Measurements from ENCODE around the gene SYT8.

Gene SYT8

DNA sequence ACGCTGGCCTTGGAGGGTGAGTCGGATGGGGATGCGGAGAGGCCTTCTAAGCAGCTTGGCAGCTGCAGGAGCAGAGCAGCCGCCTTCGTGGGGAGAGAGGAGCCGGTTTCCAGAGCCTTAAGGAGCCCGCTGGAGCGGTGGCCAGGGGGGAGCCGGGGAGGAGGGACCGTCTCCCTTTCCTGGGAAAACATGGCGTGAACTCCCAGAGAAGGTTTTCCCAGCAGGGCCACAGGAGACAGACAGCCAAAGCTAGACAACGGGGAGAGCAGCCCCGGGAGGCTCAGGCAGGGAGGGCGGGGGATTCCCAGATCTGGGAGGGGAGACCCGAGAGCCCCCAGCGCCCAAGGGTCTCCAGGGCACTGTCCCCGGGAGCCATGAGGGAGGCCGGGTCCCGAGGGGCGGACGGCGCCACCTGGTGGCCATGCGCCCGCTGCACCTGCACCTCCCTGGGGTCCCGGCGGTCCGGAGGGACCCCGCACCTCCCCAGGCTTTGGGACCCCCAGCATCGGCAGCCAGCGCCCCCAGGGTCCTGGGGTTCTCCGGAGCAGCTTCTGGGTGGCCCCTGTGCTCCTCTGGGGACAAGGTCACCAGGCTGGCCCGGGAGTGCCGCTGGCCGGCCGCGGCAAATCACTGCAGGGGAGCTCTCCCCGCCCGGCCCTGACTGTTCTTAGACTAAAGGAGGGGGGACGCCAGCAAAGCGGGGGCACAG, 2.4 kb upstream of the SYT8 start:
- DNase-seq (ENCODE audit: low read depth): no peak

DNA sequence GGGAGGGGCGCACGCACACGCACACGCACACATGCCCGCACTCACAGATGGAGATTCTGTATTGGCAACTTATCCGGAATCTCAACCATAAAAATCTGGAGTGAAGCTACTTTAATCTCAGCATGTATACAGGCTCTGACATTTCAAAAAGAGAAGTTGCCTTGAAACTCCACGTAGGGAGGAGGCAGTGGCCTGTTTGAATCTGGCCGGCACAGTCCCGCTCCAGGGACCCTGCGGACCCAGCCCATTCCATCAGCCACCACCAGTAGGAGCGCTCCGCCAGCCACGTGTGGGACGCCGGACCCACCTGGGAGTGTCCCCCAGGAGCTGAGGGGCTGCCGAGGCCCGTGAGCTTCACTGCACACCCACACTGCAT, 1.9 kb upstream of the SYT8 start:
- no peak for DNase-seq (ENCODE audit: low read depth)

DNA sequence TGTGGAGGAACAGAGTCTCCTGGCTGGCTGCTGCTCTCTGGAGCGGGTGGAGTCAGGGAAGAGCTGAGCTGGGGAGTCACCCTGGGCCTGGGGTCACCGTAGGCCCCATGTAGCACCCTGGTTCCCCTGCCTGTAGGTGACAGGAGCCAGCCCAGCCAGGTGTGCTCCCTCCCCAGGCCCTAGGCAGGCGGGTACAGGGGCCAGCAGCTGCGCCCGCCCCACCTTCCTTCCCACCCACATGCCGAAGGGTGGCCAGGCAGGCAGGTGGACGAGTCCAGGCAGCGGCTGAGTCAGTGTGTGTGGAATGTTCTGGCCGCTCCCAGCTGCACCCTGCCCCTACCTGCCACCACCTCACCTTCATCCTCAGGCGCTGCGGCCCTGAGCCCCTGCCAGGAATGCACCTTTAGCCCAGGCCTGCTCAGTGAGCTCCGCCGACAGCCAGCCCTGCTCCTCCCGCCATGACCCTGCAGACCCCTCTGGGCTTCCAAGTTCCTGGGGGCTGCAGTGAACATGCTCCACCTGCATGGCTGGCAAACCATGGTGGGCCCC, 654 bp upstream of the SYT8 start:
- DNase-seq (ENCODE audit: low read depth): no peak

DNA sequence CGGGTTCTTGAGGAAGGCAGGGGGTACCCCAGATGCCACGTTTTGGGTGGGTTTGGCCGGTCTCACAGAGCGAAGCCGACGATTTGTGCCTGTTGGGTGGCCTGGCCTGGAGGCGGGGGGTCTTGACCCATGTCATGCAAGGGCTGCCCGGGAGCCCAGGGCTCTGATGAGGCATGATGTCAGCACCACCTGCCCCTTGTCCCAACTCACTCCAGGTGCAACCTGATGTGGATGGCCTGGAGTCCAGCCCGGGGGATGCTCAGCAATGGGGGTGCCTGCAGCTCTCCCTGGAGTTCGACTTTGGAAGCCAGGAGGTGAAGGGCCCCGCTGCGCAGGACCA, 851 bp downstream of the SYT8 start:
- no peak for DNase-seq (ENCODE audit: low read depth)

DNA sequence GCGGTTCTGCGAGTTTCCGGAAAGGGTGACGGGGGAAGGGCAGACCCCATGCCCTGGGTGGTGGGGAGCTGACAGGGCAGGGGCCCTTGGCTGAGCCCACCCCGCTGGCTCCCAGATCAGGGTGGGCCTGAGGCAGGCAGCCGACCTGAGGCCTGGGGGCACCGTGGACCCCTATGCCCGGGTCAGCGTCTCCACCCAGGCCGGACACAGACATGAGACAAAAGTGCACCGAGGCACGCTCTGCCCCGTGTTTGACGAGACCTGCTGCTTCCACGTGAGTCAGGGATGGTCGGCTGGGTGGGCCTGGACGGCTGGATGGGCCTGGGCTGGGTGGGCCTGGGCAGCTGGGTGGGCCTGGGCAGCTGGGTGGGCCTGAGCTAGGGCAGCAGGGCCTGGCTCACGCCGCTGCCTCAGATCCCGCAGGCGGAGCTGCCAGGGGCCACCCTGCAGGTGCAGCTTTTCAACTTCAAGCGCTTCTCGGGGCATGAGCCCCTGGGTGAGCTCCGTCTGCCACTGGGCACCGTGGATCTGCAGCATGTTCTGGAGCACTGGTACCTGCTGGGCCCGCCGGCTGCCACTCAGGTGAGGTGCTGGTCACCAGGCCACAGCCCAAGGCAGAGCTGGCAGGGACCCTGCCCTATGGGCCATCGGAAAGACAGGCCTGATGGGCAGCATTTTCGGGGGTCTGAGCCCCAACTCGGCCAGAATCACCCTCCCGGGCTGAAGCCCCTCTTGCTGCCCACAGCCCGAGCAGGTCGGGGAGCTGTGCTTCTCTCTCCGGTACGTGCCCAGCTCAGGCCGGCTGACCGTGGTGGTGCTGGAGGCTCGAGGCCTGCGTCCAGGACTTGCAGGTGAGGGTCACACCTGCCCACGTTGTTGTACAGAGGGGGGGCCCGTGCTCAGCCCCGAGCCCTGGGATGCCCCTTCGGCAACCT, 1.5 kb downstream of the SYT8 start:
- DNase-seq (ENCODE audit: low read depth): no peak

DNA sequence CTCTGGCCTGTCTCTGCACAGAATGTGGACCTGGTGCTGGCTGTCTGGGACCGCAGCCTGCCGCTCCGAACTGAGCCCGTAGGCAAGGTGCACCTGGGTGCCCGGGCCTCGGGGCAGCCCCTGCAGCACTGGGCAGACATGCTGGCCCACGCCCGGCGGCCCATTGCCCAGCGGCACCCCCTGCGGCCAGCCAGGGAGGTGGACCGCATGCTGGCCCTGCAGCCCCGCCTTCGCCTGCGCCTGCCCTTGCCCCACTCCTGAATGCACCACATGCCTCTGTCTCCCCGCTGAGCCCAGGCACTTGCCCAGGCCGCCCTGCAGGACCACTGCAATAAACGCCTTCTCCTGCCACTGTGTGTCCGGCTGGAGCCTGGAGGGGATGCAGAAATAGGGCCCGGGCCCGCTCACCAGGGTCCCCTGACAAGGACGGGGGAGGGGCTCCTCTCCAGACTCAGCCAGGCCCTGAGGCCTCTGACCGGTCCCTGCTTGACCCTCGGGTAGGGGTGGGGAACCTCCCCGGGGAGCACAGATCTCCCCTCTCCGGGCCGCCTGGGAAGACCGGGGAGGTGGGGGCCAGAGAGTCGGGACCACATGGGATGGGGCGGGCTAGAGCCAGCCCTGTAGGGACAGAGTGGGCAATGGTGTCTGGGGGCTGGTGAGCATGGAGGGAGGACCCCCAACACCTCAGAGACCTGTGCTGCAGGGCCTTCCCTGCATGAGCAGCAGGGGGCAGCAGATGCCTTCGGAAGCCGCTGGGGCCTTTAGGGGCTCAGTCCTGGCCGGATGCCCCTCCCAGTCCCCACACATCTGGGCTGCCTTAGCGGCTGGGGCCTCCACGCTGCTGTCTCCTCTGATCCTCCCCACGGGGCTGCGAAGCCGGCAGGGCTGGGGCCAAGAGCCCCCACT, 2.6 kb downstream of the SYT8 start:
- no peak for DNase-seq (ENCODE audit: low read depth)

DNA sequence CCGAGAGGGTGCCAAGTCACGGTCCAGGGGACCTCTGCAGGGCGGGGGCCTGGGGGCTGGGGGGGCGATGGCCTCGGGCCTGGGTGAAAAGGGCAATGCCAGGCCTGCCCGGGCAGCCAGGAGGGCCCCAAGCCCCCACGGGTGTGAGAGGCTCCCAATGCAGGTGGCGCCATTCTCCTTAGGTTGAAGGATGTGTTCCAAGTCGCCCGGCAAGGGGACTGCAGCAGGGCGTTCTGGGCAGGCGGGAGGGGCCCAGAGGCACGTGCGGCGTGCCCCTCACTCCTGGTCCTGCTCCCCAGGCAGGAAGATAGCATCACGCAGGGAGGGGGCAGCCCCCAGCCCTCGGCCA, 3.3 kb downstream of the SYT8 start:
- DNase-seq (ENCODE audit: low read depth): no peak

DNA sequence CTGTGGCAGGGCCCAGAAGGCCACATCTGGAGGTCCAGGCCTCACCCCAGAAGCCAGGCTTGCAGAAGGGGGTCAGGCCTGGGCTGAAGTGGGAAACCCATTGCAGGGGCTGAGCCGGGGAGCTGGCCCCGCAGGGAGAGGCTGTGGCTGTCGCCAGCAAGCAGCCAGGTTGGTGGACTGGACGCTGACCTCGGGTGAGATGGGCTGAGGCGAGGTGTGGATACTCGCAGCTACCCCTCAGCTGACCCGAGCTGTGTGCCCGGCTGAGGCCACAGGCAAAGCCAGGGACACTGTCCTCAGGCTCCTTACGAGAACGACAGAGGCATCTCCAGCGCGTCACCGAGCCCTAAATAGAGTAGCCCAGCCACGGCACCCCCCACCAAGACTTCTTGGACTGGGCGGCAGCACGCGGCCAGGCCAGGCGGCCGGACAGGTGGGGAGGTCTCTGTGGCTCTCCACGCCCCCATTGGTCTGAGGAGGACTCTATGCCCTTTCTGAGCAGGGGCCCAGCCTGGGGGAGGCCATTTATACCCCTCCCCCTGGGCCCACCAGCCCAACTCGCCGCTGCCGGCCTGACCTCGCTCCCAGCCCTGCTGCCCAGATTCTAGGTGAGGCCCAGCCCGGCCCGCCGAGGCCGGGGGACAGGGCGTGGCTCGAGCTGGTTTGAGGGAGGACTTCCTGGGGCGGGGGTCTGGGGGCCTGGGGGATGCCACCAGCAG, 3.8 kb downstream of the SYT8 start, which contains the start of gene TNNI2:
Gene TNNI2 (plus strand): TSS at position 556 of the 719 bp plus-strand sequence. CDS start 716 bp downstream, outside the sequence.
- DNase-seq (ENCODE audit: low read depth): no peak

DNA sequence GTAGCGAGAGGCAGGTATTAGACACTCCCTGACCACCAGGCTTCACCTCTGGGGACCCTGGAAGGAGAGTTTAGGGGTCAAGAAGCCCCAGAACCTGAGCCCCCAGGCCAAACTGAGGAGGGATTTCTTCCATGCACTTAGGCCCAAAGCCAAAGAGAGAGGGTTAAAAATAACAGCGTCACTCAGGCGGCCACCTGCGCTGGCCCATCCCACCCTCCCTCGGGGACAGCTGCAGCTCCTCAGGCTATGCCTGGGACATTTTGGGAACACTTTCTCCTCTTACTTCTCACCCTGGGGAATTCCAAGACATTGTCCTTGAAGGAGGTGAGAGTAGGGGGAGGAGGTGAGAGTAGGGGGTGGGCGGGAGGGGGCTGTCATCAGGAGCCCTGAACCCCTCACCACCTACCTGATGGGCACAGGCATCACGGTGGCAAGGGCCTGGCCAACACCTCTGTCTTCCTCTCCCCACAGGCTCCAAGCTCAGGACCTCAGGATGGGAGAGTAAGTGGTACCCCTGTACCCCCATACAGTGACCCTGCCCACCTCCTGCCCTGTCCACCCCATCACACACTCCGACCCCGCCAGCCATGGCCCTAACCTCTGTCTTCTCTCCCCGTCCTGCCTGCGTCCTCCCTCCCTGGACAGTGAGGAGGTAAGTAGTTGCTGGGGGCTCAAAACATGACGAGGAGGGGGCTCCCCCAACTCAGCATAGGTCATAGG, 4.6 kb downstream of the SYT8 start:
- DNase-seq (ENCODE audit: low read depth): no peak

DNA sequence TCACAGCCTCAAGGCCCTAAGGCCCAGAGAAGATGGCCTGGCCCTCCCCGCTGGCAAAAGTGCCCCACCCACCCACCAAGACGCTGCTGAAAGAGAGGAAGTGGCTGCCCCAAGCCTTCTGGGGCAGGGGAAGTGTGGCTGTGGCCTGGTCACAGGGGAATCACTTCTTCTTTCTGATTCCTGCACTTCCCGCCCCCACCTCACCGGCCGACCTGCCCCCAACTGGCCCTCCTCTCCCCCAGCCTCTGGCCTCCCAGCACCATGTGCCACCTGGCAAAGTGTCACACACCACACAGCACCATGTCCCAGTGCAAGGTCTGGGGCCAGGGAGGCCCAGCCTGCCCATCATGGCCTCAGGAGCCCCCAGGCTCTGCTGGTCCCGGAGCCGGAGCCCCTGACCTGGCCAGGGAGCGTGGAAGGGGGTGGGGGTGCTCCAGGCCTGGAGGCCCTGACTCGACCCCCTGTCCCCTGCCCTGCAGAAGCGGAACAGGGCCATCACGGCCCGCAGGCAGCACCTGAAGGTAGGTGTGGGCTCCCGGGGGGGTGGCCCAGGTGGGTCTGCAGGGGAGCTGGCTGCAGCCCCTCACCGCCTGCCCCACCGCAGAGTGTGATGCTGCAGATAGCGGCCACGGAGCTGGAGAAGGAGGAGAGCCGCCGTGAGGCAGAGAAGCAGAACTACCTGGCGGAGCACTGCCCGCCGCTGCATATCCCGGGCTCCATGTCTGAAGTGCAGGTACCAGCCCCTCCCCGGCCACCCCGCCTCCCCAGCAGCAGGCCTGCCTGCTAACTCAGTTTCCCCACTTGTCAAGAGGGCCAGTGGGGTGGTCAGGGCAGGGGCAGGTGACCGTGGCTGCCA, 5.4 kb downstream of the SYT8 start:
- no peak for DNase-seq (ENCODE audit: low read depth)

DNA sequence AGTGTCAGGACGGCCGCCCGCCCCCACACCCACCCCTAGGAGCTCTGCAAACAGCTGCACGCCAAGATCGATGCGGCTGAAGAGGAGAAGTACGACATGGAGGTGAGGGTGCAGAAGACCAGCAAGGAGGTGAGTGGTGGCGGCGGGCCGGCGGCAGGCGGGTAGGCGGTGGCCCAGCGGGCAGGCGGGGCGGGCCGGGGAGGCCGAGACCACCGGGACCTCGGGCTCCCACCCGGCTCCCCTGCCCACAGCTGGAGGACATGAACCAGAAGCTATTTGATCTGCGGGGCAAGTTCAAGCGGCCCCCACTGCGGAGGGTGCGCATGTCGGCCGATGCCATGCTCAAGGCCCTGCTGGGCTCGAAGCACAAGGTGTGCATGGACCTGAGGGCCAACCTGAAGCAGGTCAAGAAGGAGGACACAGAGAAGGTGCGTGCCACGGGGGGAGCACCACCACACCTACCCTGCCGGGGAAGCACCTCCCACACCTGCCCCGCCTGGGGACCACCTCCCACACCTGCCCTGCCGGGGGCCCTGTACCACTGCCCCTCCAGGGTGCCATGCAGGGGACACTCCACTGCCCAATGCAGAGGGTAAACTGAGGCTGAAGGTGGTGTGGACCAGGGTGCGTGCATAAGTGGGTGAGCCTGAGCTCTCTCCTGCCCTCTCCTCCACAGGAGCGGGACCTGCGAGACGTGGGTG, 6.1 kb downstream of the SYT8 start:
- no peak for DNase-seq (ENCODE audit: low read depth)

DNA sequence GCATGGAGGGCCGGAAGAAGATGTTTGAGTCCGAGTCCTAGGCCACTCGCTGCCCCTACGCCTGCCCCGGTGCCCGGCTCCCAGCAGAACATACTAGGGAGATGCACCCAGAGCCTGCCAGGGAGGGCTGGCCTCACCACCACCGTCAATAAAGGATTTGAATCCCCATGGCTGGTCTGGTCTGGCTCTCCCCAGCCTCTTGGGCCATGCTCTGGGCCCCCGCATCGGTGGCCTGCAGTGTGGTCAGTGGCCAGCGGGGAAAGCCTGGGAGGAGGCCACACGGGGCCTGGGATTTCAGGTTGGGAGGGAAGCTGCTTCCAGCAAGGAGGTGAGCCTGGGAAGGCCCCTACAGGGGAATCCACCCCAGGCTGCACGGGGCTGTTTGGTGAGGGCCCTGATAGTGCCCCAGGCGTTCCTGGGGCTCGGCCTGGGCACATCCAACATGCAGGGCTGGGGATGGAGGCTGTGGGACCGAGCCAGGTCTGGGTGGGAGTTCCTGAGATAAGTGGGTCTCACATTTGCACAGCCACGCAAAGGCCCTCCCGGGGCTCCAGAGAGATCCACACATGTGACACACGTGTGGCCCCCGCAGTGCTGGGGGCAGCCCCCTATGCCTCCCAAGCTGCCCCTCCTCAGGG, 6.8 kb downstream of the SYT8 start:
- DNase-seq (ENCODE audit: low read depth): no peak

DNA sequence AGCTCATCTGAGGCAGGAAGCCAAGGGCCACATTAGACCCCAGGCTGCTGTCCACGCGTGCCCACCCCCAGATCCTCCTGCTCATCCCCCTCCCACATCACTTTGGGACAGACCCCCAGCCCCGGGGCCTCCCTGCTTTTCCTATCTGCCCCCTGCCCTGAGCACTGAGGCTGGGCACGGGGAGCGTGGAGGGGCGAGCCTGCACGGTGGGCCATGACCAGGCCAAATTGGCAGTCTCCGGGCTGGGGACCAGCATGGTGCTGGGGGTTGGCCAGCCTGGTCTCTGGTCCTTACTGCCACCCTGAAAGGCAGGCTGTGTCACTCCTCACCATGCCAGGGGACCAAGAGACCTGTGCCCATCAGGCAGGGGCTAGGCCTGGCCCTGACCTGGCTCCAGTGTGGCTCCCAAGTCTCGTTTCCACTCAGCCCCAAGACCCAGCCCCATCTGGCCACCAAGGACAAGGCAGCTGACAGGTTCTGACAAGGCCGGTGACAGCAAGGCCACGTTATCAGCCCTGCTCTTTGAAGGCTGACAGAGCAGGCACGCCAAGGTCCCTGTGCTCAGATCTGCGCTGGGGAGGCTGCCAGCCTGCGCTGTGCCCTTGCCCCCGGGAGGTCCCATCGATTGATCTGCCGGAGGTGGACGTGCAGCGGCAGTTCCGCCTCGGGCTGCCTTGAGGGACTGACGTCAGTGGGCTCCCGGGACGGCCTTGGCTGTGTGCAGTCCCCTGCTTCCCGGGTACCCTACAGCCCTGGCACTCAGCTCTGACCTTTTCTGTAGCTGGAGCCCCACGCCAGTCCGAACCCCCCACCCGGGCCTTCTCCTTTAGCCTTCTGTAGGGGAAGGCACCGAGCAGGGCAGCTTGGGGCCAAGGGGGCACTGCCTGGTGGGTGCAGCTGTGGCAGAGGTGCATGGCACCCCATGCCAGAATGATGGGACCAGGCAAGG, 7.6 kb downstream of the SYT8 start:
- no peak for DNase-seq (ENCODE audit: low read depth)

DNA sequence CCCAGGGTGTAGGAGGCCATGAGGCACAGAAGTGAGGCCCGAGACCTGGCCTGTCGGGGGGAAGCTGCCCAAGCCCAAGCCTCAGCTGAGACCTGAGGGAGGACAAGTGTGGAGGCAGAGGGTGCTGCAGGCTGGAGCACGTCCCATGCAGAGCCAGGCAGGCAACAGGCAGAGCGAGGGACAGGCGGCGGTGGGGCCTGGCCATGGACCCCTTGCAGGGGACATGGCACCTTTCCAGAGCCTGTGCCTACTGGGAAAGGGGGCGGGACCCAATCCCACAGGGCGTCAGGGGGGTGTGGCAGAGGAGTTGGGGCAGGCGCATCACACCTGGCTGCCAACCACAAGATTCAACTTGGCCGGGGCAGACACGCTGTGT, 8.3 kb downstream of the SYT8 start:
- DNase-seq (ENCODE audit: low read depth): no peak

DNA sequence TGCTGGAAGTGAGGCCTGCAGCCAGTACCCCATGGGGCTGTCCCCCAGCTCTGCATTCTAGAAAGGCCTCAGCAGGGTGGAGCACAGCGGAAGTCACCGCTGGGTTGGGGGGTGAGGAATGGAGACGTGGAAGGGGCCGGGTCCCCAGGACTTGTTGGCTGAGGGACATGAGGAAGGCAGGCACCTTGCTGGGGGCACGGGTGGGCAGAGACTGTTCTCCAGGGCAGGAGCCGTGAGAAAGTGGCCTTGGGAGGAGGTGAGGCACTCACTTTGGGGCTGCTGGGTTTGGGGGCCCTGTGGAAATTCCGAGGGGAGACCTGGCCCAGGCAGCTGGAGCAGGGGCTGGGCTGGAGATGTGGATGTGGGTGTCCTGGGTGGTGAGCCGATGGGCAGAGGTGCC, 9.0 kb downstream of the SYT8 start:
- no peak for DNase-seq (ENCODE audit: low read depth)

DNA sequence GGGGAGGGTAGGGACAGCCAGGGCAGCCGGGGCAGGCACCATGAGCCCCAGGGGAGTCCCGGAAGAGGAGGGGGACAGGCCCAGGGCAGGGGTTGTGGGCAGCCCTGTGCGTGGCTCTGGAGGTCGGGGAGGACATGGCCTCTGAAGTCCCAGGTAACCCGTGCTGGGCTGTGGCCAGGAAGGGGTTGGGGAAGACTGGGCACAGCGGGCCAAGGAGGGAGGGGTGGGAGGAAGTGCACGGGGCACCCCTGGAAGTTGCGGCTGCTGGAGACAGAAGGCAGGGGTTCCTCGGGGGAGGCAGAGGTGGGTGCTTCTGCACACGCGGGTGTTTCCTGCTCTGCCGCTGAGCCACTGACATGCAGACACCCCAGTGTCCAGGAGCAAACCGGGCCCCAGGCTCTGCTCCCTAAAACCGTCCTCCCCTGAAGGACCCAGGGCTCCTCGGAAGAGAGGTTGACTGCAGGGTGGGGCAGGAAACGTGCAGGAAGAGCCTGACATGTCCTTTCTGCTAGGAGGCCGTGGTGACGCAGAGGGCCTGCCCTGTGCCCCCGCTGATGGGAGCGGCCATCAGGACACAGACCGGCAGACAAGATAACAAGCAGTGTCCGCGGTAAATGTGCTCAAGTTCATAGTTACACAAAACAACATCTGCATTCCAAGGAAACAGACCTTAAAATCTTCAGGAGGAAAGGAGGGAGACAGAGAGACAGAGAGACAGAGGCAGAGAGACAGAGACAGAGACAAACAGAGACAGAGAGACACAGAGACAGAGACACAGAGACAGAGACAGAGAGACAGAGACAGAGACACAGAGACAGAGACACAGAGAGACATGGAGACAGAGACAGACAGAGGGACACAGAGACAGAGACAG, 9.7 kb downstream of the SYT8 start:
- DNase-seq (ENCODE audit: low read depth): no peak

DNA sequence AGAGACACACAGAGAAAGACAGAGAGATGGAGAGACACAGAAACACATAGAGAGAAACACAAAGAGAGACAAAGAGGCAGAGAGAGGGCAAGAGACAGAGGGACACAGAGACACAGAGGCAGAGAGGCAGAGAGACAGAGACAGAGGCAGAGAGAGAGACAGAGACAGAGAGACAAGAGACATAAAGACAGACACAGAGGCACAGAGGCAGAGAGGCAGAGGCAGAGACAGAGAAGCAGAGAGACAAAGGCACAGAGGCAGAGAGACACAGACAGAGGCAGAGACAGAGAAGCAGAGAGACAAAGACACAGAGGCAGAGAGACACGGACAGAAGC, 10.3 kb downstream of the SYT8 start:
- no peak for DNase-seq (ENCODE audit: low read depth)
